ENCODE results near the gene CFAP251.

- TF ChIP-seq CTCF (IDR thresholded peaks at IDR 0.05): no peak
- TF ChIP-seq POLR2A (IDR thresholded peaks at IDR 0.05): no peak
- no peak for TF ChIP-seq POLR2AphosphoS5 (IDR thresholded peaks at IDR 0.05)
Measured at GRCh38 chr12:121992059-121992879, 73.9 kb downstream of the CFAP251 start.

Data from suprapubic skin (tissue), 4 donors.